T47D (cell line): ENCODE data around the gene SLK.

Experiments
- DNase-seq, 2 experiments: peaks; one replicate each; pipeline versions ENCODE4 v3.0.0 to v3.0.0-alpha.2; 2011 to 2012; ENCODE audit warnings: low read depth in 1 of 2, low spot score in 1 of 2
- JUND ChIP-seq: IDR thresholded peaks from 2 replicates; pipeline ENCODE4 v1.6.1; 2012; ENCODE audit warnings: low read depth
- in situ Hi-C: cut with HindIII; loops from 2 replicates; pipeline ENCODE4 v1.10.0; 2016; ENCODE audit warnings: low sequenced_read_pairs, low pct_unique_long_range_greater_than_20kb

Gene SLK

GRCh38 chr10:104014176-104014575 is 47.2 kb downstream of the SLK start:
- DNase-seq, result no peak
- TF ChIP-seq JUND, result no peak
- in situ Hi-C loops, result no loop called here

GRCh38 chr10:104016661-104017060 is 49.7 kb downstream of the SLK start:
- TF ChIP-seq JUND, result no peak
- DNase-seq, result no peak
- in situ Hi-C loops, result no loop called here

GRCh38 chr10:104018471-104018870 is 51.5 kb downstream of the SLK start:
- in situ Hi-C loops, result no loop called here
- no peak for TF ChIP-seq JUND

GRCh38 chr10:104020020-104020419 is 53.1 kb downstream of the SLK start:
- in situ Hi-C loops, result no loop called here
- no peak for DNase-seq
- TF ChIP-seq JUND, result no peak

More at GRCh38 chr10:104018471-104018870, 51.5 kb downstream of the SLK start:
- DNase-seq, result no peak

- no peak for DNase-seq
- in situ Hi-C loops, result no loop called here
- TF ChIP-seq JUND, result no peak
These were observed 54.3 kb downstream of the SLK start for GRCh38 chr10:104021246-104021645.

GRCh38 chr10:104022026-104022425 is 55.1 kb downstream of the SLK start:
- in situ Hi-C loops, result no loop called here
- TF ChIP-seq JUND, result no peak
- no peak for DNase-seq

GRCh38 chr10:104025524-104025923 is 58.6 kb downstream of the SLK start:
- in situ Hi-C loops, result no loop called here
- no peak for TF ChIP-seq JUND
- DNase-seq, result no peak

- DNase-seq, result no peak
These were observed 59.8 kb downstream of the SLK start for GRCh38 chr10:104026762-104027161.

GRCh38 chr10:104028146-104028545 is 61.2 kb downstream of the SLK start:
- no peak for TF ChIP-seq JUND
- in situ Hi-C loops, result no loop called here
- peak; percentile 13 to 39 for DNase-seq

More at GRCh38 chr10:104026762-104027161, 59.8 kb downstream of the SLK start:
- no peak for TF ChIP-seq JUND
- in situ Hi-C loops, result no loop called here

- no peak for DNase-seq
- no peak for TF ChIP-seq JUND
- in situ Hi-C loops, result no loop called here
These were observed 62.0 kb downstream of the SLK start for GRCh38 chr10:104028823-104029520.

GRCh38 chr10:104029521-104029860 is 62.6 kb downstream of the SLK start:
- DNase-seq, result no peak
- no peak for TF ChIP-seq JUND
- in situ Hi-C loops, result no loop called here

- no peak for TF ChIP-seq JUND
- no peak for DNase-seq
- in situ Hi-C loops, result no loop called here
These were observed 64.7 kb downstream of the SLK start for GRCh38 chr10:104031631-104032030.

- DNase-seq, result no peak
- in situ Hi-C loops, result no loop called here
- no peak for TF ChIP-seq JUND
These were observed 65.3 kb downstream of the SLK start for GRCh38 chr10:104032144-104032775.
